ENCODE data around the gene NR0B1.

The NR0B1 gene

DNA sequence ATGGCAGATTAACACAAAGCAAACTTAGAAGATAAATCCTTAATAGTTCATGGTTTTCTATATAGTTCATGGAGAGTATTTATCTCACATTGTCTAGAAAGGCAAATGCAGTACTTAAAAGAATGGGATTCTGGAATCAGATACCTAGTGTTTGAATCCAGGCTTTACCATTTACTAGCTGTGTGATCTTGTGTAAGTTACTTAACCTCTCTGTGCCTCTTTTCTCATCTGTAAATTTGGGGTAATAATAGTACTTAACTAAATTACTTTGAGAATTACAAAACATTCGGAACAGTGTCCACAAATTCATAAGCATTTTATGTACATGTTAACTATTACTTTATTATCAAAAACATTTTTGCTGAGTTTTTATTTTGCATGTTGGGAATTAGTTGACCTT lies 46.4 kb downstream of the NR0B1 start:
- DNase-seq, result no peak

- DNase-seq, result no peak
Observed at GRCh38 chrX:30261012-30261411, 48.2 kb downstream of the NR0B1 start.

- DNase-seq, result no peak
Observed at GRCh38 chrX:30259927-30260326, 49.3 kb downstream of the NR0B1 start.
